ENCODE data around the gene PRELID1.

Gene PRELID1

GRCh38 chr5:177269232-177269895 is 34.2 kb upstream of the PRELID1 start:
- TF ChIP-seq CTCF (IDR thresholded peaks at IDR 0.05; ENCODE audit: control extremely low read depth, extremely low read depth, low read depth, missing control alignments): no peak
- CTCF ChIA-PET: interaction anchor here (1.4 kb wide), 1 partner anchor 15 kb away, joined by 5 read pairs; no protein-coding TSS in a partner anchor
- POLR2A ChIA-PET: no interaction called here
- DNase-seq (ENCODE audit: extremely low spot score): no peak

- POLR2A ChIA-PET: no interaction called here
- TF ChIP-seq CTCF (IDR thresholded peaks at IDR 0.05; ENCODE audit: control extremely low read depth, extremely low read depth, low read depth, missing control alignments): no peak
- CTCF ChIA-PET: interaction anchor here (1.0 to 1.4 kb wide), 4 partner anchors 7 to 156 kb away, joined by 3 to 5 read pairs (median 4); no protein-coding TSS in a partner anchor
- DNase-seq (ENCODE audit: extremely low spot score): no peak
Observed at GRCh38 chr5:177269976-177270375, 33.6 kb upstream of the PRELID1 start.

- no peak for TF ChIP-seq CTCF (IDR thresholded peaks at IDR 0.05; ENCODE audit: control extremely low read depth, extremely low read depth, low read depth, missing control alignments)
- CTCF ChIA-PET: interaction anchor here (1.0 to 1.4 kb wide), 7 partner anchors 8 to 163 kb away, joined by 3 to 5 read pairs (median 4); no protein-coding TSS in a partner anchor
Observed at GRCh38 chr5:177270653-177271052, 32.9 kb upstream of the PRELID1 start.

GRCh38 chr5:177271113-177271512 is 32.5 kb upstream of the PRELID1 start:
- no peak for TF ChIP-seq CTCF (IDR thresholded peaks at IDR 0.05; ENCODE audit: control extremely low read depth, extremely low read depth, low read depth, missing control alignments)
- DNase-seq (ENCODE audit: extremely low spot score): no peak
- CTCF ChIA-PET: interaction anchor here (1.0 to 1.3 kb wide), 6 partner anchors 9 to 164 kb away, joined by 3 to 5 read pairs (median 4); no protein-coding TSS in a partner anchor
- POLR2A ChIA-PET: no interaction called here

More at GRCh38 chr5:177270653-177271052, 32.9 kb upstream of the PRELID1 start:
- POLR2A ChIA-PET: no interaction called here
- no peak for DNase-seq (ENCODE audit: extremely low spot score)

GRCh38 chr5:177275883-177276282 is 27.7 kb upstream of the PRELID1 start:
- no peak for TF ChIP-seq CTCF (IDR thresholded peaks at IDR 0.05; ENCODE audit: control extremely low read depth, extremely low read depth, low read depth, missing control alignments)
- CTCF ChIA-PET: no interaction called here
- POLR2A ChIA-PET: no interaction called here

GRCh38 chr5:177276886-177277285 is 26.7 kb upstream of the PRELID1 start:
- POLR2A ChIA-PET: no interaction called here
- DNase-seq (ENCODE audit: extremely low spot score): no peak
- TF ChIP-seq CTCF (IDR thresholded peaks at IDR 0.05; ENCODE audit: control extremely low read depth, extremely low read depth, low read depth, missing control alignments): no peak
- CTCF ChIA-PET: no interaction called here

More at GRCh38 chr5:177275883-177276282, 27.7 kb upstream of the PRELID1 start:
- DNase-seq (ENCODE audit: extremely low spot score): no peak

All from GM10248 (cell line).